Liver (tissue), 5 donors: Measurements from ENCODE around the gene C17orf58. TPM values are rescaled to one million over a fixed set of nuclear protein-coding genes. Genes with fewer than 3 reads are reported as not detected.

Source experiments
- polyA plus RNA-seq, 2 donors: library from polyadenylated mRNA; stranded (reverse) in 1 of 2; unstranded in 1 of 2; fragments of 200-250 nt in 1 of 2; fragments of >200 nt in 1 of 2; fragmentation: Nextera tagmentation in 1 of 2; extraction: Ambion mirVana in 1 of 2; gene quantifications; one replicate each; pipeline versions ENCODE4 v1.2.1 to v1.2.3, GENCODE V29; 2013 to 2015
- small RNA-seq: library from RNA; depleted of rRNA; stranded (forward); fragments of <200 nt; gene quantifications from one replicate; pipeline ENCODE3, GENCODE V24; 2014
- total RNA-seq, 2 donors: library from RNA; depleted of rRNA; stranded (reverse); fragments of >200 nt; gene quantifications; one replicate each; pipeline ENCODE4 v1.2.3, GENCODE V29; 2014
- donor health status: healthy.
- donor health status: healthy.
- donor health status: healthy.

Gene C17orf58
- total and polyA plus RNA-seq, 4 donors, result 6.4 to 13.4 (median 9.8) TPM

Small RNA genes within 50 kb of the gene (small RNA-seq; reads per million reads assigned to genes)
- gene RN7SL622P, result not detected

Other genes with a start within 250 kb of the C17orf58 start
- gene BPTF, start 171.0 kb downstream of the C17orf58 start, total RNA-seq, result 10 to 100 TPM; 38.0 to 51.7 TPM
- 10 to 100 TPM in 1 of 2 donors, 1 to 10 TPM in 1; 8.1 to 20.9 TPM for gene BPTF, start 171.0 kb downstream of the C17orf58 start, polyA plus RNA-seq
- gene KPNA2, start 39.3 kb upstream of the C17orf58 start, total RNA-seq, result 10 to 100 TPM; 10.5 to 61.1 TPM
- gene KPNA2, start 39.3 kb upstream of the C17orf58 start, polyA plus RNA-seq, result 10 to 100 TPM; 15.4 to 20.2 TPM